T-helper 9 cell (primary cell): ENCODE measurements around the gene F5.
"Not testable (repeated sequence)": the region's sequence is repeated elsewhere in the genome, so short reads cannot be mapped to it uniquely, and the experiment has no call there.

Experiments
- DNase-seq: peaks from one replicate; pipeline ENCODE4 v3.0.0-alpha.2; 2020

F5 gene

GRCh38 chr1:169538998-169539871 is 47.0 kb downstream of the F5 start:
- DNase-seq = no peak

- no peak for DNase-seq
Observed at GRCh38 chr1:169534653-169535052, 51.6 kb downstream of the F5 start.

DNA sequence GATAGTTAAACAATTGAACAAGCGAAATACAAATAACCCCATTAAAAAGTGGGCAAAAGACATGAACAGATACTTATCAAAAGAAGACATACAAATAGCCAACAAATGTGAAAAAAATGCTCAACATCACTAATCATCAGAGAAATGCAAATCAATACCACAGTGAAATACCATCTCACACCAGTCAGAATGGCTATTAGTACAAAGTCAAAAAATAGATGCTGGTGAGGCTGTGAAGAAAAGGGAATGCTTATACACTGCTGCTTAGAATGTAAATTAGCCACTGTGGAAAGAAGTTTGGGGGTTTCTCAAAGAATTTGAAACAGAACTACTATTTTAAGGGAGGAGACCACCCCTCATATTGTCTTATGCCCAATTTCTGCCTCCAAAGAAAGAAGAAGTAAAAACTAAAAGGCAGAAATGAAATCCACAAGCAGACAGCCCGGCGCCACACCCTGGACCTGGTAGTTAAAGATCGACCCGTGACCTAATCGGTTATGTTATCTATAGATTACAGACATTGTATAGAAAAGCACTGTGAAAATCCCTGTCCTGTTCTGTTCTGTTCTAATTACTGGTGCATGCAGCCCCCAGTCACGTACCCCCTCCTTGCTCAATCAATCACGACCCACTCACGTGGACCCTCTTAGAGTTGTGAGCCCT is 52.6 kb downstream of the F5 start:
- DNase-seq = not testable (repeated sequence)

DNA sequence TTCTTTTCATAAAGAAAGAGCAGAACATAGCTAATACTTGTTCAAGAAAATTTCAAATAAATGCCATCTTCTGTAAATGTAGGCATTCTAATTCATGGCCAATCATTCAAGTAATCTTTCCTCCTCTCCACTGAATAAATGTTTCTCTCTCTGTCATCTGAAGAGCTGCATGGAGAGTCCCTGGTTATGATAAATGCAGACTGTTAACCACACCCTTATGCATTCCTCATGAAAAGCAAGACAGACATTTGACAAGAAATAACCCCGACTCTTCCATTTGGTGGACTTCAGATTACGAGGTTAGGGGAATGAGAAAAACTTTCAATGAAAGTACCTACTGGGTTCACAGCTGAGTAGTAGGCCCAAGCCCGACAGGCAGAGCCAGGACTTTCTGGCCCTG is 55.8 kb downstream of the F5 start:
- DNase-seq = no peak

DNA sequence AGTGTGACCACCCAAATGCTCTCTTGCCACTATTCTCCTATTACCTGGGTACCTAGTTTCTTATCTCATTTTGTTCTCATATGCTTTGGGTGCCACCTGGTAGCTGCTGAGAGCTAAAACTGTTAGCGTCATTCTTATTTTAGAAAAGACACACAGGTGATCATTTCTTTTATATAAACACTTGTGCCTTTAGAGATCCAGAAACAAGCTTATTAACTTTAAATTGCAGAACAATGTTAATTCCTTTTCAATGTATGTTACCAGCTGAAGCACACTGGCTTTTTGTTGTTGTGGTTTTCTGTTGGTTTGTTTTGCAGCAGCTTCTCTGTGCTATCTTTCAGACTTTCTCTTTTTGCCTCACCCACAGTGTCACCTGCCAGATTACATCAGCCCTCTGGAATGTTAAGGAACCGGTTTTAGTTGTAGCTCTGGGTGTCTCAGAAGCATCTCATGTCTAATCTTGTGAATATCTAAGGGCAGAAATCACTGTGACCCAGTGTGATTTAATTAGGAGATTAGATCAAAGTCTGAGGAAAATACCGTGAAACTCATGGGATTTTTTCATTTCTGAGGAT is 57.1 kb downstream of the F5 start:
- no peak for DNase-seq

- no peak for DNase-seq
Observed at GRCh38 chr1:169528215-169529067, 57.8 kb downstream of the F5 start.

- no peak for DNase-seq
Observed at GRCh38 chr1:169527451-169528214, 58.6 kb downstream of the F5 start.

DNA sequence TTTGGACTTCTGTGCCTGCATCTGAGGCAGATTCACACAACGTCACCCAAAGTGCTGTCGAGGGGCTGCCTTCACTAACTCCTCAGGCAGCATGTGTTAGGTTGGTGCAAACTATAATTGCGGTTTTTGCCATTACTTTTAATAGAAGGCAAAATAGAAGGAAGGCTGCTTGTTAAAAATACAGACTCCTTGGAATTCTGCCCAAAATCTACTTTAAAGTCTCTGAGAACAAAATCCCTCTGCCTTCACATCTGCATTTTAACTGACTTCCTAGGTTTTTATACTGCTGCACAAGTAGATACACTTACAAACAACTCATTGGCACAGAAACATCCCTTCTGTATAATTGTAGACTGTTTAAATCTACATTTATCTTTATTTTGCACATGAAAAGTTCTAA is 59.3 kb downstream of the F5 start:
- DNase-seq = no peak

- no peak for DNase-seq
Observed at GRCh38 chr1:169526120-169526832, 60.0 kb downstream of the F5 start.

DNA sequence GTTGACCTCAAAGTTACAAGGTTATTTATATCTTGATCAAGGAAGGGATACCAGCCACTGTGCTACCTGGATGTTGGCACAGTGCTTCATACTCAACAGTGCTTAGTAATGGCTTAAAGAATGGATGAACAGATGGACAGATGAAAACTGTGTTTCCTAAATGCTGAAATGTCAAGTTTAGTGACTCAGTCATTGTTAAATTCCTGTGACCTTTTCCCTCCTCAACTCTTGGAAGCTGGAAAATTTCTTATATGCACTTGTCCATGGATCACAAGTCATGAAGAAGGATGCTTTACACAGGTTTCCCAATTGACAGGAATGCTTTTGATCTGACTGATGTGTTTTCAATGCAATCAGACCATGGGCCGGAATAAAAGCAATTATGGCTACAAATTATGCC is 60.9 kb downstream of the F5 start:
- no peak for DNase-seq

GRCh38 chr1:169523904-169524303 is 62.4 kb downstream of the F5 start:
- DNase-seq = no peak

GRCh38 chr1:169521226-169521625 is 65.1 kb downstream of the F5 start:
- no peak for DNase-seq

GRCh38 chr1:169517558-169518186 is 68.6 kb downstream of the F5 start:
- DNase-seq = no peak

DNA sequence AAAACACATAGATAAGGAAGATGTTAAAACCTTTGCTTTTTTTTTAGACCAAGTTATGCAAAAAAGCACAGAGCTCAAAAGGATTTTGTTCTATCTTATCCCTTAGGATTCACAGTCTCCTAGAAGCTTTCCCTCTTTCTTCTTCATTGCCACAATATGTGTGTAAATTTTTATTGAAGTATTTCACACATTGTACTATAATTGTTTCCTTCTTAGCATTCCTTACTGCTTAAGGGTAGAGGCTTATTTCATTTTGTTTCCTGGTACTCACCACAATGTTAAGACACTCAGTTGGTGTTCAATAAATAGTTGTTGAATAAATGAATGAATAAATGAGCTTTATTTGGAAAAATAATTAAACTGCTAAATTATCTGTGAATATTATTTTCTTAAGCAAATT is 70.6 kb downstream of the F5 start:
- DNase-seq = no peak

DNA sequence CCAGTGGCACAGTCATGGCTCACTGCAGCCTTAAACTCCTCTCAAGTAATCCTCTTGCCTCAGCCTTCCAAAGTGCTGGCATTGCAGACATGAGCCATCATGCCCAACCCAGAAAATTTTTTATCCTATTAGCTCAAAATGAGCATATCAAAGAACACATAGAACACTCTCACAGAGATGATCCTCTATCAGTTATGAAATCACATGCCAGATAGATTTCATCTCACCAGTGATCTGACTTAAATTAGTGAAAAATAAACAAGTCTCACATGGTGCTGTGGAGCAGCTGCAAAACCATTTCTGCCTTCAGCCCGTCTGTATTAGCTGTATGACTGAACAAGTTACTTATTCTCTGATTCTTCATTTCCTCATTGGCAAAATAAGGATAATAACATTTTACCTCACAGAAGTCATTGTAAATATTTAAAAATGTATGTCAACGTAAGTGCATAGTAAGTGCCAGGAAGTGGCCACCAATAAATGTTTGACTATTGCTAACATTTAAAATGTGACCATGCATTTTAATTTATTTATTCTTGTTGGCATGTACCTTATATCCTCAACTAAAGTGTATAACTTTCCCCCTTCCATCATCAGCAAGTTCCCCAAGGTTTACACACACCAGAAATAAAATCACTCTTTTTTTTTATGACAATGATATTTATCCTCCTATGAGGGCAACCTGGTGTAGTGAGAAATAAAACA is 71.6 kb downstream of the F5 start:
- DNase-seq = no peak

DNA sequence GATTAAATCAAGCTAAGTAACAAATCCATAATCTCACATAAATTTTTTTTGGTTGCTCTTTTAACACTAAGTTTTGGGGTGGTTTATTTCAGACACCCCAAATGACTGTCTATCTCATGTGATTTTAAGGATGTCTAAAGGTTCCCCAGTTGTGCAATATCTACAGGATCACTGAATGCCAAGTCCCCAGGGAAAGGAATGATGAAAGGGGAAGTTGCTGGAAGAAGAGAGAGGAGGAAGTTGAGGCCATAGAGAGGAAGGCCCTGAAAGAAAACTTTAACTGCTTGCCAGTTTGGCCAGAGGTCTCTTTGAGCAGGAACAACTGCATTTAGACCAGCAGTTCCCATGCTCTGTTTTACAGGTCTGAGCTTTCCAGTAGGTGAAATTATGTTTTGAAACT is 73.1 kb downstream of the F5 start:
- no peak for DNase-seq

GRCh38 chr1:169511316-169512005 is 74.8 kb downstream of the F5 start:
- DNase-seq = no peak

DNA sequence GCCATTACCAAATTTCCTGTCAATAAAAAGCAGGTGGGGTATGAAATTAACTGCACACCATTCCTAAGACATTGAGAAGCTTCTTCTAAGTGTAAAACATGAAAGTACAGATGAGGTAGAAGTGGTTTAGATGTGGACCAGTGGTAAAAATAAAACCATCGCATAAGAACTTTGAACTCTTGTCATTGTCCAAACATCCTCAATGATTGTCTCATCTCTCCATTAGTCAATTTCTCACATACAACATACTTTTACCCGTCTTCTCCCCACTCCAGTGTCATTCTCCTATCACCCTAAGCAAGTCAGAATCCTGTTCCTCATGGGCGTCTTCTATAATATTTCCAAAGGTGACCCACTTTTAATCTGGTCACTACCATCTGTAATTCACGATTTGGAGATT is 76.2 kb downstream of the F5 start:
- DNase-seq = no peak

DNA sequence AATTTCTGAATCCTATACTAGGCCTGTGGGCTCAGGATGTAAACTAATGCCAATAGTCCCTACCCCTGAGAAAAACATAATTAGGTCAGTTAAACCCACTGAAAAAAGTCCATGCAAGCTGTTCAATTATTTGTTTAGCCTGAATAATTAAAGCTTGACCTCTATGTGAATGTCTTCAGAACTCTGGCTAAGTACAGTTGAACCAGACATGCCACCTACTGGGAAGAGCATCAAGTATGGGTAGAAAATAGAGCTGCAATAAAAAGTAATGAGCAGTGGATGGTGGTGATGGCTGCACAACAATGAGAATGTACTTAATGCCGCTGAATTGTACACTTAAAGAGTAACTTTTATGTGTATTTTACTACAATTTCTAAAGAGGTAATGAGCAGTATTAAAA is 76.9 kb downstream of the F5 start:
- DNase-seq = no peak
